D721Med (cell line): ENCODE results near the gene COX7A1.

ENCODE experiments used
- DNase-seq: peaks from one replicate; pipeline ENCODE4 v3.0.0; 2011; ENCODE audit warnings: low spot score; ENCODE audit not compliant: insufficient read length
- FAIRE-seq: peaks from 2 replicates; lab custom pipeline; 2011; peaks lifted over from hg19 to GRCh38; lab: Jason Lieb, UNC
- TF ChIP-seq, protein P1 (sequence below): IDR thresholded peaks from 2 replicates; pipeline ENCODE4 v1.5.1; 2012; ENCODE audit warnings: mild to moderate bottlenecking, control low read depth; ENCODE audit not compliant: insufficient read depth; ENCODE audit errors: missing control alignments

Gene COX7A1

DNA sequence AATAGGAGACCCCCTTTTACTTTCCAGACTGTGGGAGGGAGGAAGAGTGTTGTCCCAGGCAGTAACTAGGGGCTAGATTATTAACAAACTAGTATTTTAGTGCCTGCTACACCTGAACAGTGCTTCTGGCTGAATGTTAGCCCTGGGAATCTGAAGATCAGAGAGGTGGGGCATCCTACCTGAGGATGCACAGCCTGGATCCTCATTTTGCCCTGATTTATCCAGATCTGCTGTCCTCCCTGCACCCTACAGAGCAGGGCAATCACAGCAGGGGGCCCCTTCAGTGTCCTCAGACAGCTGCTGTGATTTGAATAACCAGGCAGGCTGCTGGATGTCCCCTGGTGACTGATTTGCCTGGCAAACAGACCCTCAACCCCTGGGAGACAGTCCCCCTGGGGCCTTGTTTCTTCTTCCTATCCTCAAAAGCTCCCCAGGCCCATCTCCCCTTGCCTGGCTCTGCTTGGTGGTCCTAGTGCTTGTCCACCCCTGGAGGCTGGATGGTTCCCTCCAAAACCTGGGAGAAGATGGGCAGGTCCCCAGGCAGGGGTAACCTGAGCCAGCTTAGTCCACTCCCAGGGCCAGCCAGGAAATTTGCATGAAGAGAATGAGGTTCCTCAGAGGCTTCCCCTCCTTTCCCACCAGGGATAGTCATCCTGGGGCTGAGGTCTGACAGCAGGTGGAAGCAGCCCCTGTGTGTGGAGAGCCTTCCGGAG is 41.6 kb downstream of the COX7A1 start, which contains the start of gene OVOL3:
Gene OVOL3 (plus strand): TSS at position 657 of the 713 bp plus-strand sequence. CDS start 60 bp downstream, outside the sequence.
- DNase-seq (no peak), FAIRE-seq (no peak)

DNA sequence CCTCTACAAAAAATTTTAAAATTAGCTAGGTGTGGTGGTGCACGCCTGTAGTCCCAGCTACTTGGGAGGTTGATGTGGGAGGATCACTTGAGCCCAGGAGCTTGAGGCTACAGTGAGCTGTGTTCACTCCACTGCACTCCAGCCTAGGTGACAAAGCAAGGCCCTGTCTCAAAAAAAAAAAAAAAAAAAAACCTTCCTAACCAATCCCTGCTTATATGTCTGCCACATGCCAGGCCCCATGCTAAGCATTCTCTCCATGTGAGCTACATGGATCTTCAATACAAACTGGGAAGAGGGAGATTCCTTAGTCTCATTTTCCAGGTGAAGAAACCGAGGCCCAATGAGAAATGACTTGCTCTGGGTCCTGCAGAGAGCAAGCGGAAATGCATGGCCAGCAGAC is 43.6 kb downstream of the COX7A1 start:
- DNase-seq: no peak
- TF ChIP-seq, protein P1, sequence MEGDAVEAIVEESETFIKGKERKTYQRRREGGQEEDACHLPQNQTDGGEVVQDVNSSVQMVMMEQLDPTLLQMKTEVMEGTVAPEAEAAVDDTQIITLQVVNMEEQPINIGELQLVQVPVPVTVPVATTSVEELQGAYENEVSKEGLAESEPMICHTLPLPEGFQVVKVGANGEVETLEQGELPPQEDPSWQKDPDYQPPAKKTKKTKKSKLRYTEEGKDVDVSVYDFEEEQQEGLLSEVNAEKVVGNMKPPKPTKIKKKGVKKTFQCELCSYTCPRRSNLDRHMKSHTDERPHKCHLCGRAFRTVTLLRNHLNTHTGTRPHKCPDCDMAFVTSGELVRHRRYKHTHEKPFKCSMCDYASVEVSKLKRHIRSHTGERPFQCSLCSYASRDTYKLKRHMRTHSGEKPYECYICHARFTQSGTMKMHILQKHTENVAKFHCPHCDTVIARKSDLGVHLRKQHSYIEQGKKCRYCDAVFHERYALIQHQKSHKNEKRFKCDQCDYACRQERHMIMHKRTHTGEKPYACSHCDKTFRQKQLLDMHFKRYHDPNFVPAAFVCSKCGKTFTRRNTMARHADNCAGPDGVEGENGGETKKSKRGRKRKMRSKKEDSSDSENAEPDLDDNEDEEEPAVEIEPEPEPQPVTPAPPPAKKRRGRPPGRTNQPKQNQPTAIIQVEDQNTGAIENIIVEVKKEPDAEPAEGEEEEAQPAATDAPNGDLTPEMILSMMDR: no peak
- no peak for FAIRE-seq

More for the DNA sequence above, 41.6 kb downstream of the COX7A1 start, which contains the start of gene OVOL3:
- TF ChIP-seq, protein P1: no peak

- no peak for DNase-seq
- no peak for FAIRE-seq
- TF ChIP-seq, protein P1: no peak
These were observed 45.3 kb downstream of the COX7A1 start for GRCh38 chr19:36106991-36107390.

DNA sequence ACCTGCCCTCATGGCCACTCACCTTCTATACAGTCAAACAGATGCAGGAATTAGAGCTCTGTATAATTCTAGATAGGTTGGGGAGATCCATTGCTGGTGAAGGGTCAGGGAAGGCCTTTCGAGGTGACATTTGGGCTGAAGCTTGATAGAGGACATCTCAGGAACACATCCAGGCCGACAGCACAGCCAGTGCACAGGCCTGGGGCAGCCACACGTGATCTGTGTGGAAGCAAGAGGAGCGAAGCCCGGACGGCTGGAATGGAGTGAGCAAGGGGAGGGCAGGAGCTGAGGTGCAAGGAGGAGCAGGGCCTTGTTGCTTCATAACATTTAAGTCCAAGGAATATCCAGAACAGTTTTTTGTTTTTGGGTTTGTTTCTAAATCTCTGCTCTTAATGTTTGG is 45.8 kb downstream of the COX7A1 start:
- TF ChIP-seq, protein P1: no peak
- FAIRE-seq (no peak), DNase-seq (no peak)

DNA sequence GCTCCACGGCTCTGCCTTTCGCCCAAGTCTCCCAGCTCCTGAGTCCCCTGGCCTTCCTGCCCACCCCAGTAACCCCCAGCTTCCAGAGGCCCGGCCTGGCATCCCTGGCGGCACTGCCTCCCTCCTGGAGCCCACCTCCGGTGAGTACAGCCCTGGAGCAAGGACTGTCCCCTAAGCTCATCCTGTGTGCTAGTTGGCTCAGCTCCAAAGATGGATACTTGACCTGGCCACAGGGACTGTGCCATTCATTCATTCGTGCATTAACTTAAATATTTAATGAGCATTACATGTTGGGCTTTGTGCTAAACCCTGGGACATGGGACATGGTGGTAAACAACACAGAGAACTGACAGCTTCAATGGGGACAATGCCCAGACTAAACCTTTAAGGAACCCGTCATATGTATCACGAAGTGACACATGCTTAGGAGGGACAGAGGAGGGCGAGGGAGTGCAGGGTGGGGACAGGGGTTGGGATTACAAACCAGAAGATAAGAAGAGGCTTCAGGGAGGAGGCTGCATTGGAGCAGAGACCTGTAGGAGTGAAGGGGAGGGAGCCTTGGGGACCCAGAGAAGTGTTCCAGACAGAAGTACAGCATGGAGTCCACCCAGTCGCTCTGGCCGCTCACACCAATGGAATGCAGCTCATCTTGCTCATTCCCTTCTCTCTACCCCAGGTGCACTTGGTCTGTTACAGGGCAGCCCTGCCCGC is 48.2 kb downstream of the COX7A1 start:
- no peak for DNase-seq
- no peak for FAIRE-seq

DNA sequence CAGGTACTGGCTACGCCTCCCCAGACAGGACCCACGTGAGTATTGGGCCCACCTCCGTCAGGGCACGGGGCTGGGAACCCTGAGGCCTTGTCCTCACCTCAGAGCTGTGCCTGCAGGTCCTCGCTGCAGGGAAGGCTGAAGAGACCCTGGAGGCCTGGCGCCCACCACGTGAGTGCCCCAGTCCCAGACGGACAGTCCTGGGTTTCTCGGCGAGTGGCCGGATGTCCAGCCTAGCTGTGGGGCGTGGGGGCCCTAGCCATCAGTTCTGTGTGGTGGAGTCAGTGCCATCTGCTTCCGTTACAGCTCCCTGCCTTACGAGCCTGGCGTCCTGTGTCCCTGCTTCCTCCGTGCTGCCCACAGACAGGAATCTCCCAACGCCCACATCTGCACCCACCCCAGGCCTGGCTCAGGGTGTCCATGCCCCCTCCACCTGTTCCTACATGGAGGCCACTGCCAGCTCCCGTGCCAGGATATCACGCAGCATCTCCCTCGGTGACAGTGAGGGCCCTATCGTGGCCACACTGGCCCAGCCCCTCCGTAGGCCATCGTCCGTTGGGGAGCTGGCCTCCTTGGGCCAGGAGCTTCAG is 49.1 kb downstream of the COX7A1 start:
- FAIRE-seq: no peak

More for the DNA sequence above, 48.2 kb downstream of the COX7A1 start:
- TF ChIP-seq, protein P1: no peak

More for the DNA sequence above, 49.1 kb downstream of the COX7A1 start:
- DNase-seq: no peak
- TF ChIP-seq, protein P1: no peak
